Activated T-helper 1 cell treated with Interleukin-2 at 50 U/mL for 16 hours (primary cell): ENCODE results near the gene ELF1.

Experiments
- DNase-seq: peaks from one replicate; pipeline ENCODE4 v3.0.0-alpha.2; 2020; ENCODE audit warnings: low read depth

The ELF1 gene

GRCh38 chr13:41006978-41007743 is 12.0 kb downstream of the ELF1 start:
- no peak for DNase-seq

GRCh38 chr13:41006306-41006705 is 12.8 kb downstream of the ELF1 start:
- no peak for DNase-seq

DNA sequence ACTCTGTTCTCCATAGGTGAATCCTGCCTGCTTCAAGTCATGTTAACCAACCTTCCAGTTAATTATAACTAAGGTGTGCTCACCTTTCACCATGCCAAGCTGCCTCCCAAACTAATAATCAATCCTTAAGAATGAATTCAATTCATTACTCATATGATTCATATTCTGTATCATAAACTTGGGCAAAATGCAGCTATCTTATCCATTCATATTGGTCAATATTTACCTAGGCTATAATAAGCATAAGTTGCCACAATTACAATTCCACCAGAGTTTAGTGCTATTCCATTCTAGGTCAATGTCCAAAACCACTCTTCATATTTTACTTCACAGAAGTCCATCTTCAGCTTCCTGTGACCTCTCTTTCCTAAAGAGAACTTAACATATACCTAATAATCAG is 13.4 kb downstream of the ELF1 start:
- no peak for DNase-seq

DNA sequence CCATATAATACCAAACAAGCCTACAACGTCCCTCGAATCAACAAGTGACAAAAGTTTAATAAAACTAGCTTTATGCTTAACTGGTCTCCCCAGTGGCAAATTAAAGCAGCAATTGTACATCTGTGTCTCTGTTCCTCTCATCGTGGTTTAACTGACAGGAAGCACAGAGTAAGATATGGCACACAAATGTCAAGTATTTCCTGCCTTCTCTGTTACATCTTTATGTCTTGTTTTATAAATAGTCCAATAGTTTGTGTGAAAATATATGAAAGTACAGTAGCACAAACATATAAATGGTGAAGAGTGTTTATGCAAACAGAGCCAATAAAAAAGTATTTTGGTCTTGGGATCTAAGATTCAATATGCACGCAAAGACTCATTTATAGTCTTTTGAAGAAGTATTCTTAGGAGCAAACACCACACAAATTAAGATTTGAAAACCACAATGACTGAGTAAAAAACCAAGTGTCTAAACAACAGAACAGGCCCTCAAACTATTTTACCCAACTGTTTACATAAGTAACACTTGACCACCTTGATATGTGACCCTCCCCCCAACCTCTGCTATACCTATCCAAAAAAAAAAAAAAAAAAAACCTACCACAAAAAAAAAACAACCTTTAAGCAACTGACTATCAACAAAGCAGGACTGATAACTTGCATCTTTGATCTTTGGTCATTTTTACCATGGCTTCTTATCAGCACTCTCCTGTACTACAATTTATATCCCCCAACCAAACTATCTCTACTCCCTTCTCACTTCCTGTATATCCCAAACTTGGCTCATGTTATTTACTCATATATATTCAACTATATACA is 14.0 kb downstream of the ELF1 start:
- no peak for DNase-seq

- no peak for DNase-seq
These were observed 16.5 kb downstream of the ELF1 start for GRCh38 chr13:41002606-41003005.

GRCh38 chr13:41001695-41002094 is 17.4 kb downstream of the ELF1 start:
- DNase-seq: no peak

DNA sequence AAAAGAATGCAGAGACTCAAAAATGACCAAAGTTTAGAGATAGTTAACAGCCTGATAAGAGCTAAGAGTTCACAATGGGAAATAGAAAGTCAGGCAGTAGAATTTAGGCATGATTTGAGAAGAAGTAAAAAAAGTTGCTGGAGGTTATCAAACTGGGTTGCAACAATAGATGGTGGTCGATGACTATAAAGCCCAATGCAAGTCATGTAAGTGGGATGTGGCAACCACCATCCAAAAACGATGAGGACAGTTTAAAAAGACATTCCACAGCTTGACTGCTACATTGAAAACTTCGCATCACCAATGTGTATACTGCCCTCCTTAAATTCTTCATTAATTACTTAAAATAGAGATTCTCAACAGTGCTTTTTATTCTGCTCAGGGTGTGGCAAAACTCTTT is 19.7 kb downstream of the ELF1 start:
- no peak for DNase-seq

DNA sequence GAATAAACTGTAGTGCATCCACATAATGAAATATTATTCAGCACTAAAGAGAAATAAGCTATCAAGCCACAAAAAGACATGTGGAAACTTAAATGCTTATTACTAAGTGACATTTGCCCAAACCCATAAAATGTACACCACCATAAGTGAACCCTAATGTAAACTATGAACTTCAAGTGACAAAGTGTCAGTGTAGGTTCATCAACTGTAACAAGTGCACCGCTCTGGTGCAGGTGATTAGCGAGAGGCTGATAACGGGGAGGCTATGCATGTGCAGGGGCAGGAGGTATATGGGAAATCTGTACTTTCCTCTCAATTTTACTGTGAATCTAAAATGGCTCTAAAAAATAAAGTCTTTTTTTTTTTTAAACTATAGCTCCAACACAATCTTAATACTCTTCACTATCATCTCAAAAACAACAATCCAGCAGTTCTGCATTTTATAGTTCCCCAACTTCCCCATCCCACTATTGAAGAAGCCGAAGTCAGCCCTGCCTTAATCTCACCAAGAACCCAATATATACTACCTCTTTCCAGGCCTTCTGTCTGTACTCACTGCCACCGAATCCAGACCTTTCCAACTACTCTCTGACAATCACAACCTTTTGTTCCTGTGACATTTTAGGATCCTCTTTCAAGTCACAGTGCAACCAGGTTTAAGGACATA is 22.6 kb downstream of the ELF1 start:
- no peak for DNase-seq

DNA sequence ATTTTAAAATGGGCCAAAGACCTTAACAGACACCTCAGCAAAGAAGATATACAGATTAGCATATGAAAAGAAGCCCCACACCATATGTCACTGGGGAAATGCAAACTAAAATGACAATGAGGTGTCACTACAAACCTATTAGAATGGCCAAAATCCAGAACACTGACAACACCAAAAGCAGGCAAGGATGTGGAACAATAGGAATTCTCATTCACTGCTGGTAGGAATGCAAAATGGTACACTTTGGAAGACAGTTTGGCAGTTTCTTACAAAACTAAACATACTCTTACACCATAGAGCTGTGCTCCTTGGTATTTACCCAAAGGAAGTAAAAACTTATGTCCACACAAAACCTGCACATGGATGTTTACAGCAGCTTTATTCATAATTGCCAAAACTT is 23.1 kb downstream of the ELF1 start:
- no peak for DNase-seq

DNA sequence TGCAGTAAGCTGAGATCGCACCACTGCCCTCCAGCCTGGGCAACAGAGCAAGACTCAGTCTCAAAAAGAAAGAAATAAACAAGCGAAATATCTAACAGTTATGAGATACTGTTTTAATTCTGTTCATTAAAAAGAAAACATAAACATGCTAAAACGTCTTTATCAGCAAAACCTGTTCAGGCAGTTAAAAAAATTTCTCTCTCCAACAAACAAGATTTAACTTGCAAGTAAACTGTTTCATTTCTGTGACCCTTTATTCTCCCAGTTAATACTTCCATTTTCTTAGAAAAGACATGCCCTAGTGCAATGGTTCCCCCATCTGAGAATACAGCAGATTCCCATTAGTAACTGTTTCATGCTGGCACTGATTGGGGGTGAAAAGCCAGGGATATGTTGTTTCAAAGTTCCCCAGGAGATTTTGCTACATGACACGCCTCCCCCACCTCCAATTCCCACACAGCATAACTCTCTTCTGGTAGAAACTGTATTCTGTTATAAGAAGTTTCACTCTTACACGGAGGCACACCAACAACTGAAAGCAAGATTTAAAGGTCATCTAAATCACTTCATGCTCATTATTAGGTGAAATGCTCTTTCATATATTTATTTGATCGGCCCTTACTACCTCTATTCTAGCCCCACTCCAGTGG is 24.4 kb downstream of the ELF1 start:
- DNase-seq: no peak

DNA sequence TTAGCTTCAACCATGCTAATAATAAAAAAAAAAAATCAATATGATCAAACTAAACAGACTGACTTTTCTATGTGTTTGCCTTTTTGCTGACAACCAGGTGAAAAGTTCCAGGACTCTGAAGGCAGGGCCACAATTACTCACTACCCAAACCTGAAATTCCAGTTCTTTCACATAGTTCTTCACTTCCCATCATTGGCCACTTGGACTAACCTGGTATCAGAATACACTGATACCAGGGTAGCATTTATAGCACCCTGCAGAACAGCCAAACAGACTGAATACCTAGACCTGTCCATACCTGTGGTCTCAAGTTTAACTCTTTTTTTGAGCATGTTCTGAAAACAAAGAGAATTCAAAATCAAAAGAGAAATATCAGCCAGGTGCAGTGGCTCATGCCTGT is 25.1 kb downstream of the ELF1 start:
- no peak for DNase-seq

GRCh38 chr13:40992678-40993518 is 26.2 kb downstream of the ELF1 start:
- DNase-seq: no peak

DNA sequence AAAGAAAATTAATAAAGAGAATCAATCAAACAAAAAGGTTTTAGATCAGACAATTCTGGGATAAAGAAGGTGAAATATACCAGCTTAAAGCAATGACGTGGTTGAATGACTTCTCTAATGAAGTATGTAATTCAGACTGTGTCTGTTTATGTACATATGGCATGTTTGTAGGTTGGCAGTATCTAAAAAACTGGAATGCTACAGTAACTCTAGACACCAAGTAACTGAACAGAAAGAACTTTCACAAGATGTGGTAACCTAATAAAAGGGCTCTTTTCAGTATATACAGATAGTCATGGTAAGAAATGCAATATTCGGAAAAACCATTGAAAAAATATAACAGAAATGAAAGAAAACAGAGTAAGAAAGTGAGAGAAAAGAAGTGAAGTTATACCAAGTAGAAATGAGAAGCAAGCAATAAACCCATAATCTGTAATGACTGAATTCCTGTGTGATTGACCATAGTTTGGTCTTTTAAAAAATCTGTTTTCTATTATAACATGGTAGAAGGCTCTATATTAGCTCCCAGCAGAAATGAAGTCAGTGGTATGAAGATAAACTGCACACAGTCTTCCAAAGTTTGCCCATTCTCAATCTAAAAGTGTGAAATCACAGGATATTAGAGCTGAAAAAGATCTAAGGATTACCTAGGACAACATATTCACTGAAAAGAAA is 31.4 kb downstream of the ELF1 start:
- DNase-seq: no peak

DNA sequence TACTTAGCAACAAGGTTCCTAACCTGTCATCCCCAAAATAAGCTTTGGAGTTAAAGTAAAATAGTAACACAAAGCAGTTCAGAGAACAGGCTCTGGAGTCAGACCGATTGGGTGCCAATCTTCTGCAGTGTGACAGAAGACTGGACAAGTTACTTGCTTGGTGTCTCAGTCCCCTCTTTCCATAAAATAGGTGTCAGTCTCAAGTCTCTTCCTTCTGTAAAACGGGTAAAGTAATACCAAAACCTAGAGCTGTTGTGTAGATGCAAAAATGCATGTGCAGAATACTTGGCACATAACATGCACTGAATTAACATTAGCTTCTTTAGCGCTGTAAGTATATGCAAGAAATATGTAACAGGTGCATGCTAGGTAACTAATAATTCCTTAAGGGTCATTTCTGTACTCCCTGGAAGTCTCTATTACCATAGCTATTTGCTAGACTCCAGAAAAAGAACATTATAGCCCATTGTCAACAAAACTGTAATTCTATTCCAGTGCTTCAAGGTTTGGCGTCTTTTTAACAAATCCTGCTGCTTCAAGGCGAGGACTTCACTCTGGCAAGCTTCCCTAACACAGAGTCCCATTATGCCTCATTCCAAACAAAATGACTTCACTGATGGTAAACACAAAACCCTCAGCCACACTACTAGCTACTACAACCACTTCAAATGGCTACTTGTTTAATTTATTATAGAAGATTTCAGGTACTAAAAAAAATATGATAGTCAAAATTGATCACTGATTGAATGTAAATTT is 32.8 kb downstream of the ELF1 start:
- no peak for DNase-seq

GRCh38 chr13:40985381-40986100 is 33.6 kb downstream of the ELF1 start:
- DNase-seq: no peak

DNA sequence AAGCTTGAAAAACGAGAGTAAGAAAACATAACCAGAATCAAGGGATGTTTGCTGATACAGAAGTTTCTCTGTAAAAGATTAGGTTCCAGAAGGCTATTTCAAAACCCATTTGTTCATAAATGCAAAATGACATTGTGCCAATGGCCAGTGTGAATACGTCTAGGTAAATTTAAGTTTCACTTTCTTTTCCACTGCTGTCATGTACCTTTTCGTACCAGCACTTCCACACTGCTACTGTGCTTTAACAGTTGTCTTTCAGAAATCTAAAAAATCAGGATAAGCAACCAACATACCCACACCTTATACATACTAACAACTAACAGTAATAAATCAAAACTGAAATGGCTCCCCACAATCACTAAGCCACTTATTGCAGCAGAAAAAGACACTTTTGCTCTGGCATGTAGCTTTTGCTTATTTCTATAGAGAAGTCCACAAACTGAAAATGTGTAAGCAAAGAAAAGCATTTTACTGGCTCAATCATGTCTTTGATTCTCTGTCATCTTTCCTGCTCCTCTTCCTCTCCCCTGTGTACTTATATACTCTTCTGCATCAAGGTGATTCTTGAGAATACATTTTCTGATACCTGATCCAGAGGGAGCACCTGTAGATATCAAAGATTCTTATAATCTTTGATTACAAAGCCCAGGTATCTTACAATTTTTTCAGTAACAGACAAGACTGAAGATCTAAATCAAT is 34.3 kb downstream of the ELF1 start:
- DNase-seq: no peak

DNA sequence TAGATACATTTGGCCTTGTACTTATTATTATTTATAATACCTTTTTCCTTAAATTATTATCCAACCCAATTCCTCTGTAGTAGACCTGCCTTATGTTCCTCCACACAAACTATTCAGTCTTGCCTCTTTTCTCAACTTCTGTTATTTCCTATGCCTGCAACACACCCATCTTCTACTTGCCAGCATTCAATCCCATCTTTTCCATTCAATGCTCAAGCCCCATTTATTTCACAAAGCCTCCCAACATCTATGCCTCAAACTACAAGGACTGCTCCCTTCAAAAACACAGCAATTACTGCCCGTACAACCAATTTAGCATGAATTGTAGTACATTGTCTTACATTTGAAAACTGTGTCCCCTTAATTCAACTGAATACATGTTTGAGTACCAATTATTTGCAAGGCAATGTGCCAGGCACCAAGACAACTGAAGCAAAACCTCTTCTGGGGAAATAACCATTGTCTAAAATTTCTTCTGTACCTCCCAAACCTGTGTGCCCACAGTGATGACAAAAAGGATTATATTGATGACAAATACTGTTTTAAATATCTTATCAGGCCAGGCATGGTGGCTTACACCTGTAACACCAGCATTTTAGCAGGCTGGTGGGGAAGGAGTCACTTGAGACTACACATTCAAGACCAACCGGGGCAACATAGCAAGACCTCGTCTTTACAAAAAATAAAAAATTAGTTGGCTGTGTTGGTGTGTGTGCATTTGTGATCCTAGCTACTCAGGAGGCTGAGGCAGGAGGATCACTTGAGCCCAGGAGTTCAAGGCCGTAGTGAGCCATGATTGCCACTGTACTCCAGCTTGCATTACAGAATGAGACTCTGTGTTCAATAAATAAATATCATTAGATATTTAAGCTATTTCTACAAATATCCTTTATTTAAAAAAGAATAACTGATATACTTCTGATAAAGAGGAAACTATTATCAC is 35.1 kb downstream of the ELF1 start:
- no peak for DNase-seq

DNA sequence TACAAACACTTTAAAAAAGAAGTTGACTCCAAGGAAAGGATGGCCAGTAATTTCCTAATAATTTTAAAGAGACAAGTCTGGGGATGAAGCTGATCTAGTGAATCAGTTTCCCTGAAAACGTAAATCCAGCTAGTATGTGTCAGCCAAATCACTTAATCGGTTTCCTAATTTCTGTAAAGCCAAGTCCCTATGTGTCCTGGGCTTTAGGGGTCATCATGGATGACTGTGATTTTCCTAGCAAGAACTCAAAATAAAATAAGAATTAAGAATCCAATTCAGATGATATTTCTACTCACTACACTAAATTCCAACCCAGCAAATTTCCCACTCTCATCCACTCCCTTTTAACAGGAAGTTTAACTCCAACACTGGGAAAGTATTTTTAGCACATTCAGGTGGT is 35.9 kb downstream of the ELF1 start:
- DNase-seq: no peak
